ENCODE measurements around the gene PACSIN1.

The PACSIN1 gene

DNA sequence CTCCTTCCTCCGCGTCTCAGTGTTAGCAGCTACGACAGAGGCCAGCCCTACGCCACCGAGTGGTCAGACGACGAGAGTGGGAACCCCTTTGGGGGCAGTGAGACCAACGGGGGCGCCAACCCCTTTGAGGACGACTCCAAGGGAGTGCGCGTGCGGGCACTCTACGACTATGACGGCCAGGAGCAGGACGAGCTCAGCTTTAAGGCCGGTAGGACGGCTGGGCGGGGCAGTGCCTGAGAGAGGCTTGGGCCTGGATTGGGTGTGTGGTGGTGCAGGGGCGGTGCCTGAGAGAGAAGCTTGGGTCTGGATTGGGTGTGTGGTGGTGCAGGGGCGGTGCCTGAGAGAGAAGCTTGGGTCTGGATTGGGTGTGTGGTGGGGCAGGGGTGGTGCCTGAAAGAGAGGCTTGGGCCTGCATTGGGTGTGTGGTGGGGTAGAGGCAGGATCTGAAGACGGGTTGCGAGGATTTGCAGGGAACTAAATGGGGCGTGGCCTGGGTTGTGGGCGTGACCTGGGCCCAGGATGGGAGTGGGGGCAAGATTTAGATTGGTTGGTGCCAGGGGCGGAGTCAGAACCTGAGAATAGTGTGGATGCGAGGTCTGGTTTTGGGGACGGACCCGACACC lies 65.8 kb downstream of the PACSIN1 start:
- H3K4me1 Mint-ChIP-seq (ENCODE audit: low read depth) = peaks cover 7% of the 10 kb centered on the region
- H3K27ac Mint-ChIP-seq = no peak overlapping the region
- H3K27me3 Mint-ChIP-seq = no peaks in the 10 kb centered on the region
- H3K36me3 Mint-ChIP-seq (ENCODE audit: low read depth) = no peaks in the 10 kb centered on the region
- H3K4me3 Mint-ChIP-seq = peak overlapping the region; percentile 3
- no peaks in the 10 kb centered on the region for H3K9me3 Mint-ChIP-seq

DNA sequence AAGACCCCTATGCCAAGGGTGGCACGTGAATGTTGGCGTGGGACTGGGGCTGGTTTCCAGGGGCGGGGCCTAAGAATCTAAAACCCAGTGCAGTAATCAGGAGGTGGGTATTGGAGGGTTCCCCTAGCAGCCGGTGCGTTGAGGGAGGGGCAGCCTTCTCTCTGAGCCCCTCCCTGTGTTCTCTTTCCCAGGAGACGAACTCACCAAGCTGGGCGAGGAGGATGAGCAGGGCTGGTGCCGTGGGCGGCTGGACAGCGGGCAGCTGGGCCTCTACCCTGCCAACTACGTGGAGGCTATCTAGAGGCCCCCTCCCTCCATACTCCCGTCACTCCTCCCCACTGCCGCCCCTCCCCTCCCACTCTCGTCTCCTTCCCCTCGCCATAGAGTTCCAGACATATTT lies 66.4 kb downstream of the PACSIN1 start:
- Mint-ChIP-seq H3K9me3 (no peaks in the 10 kb centered on the region), H3K36me3 (ENCODE audit: low read depth) (no peaks in the 10 kb centered on the region), H3K27me3 (no peaks in the 10 kb centered on the region), H3K27ac (no peak overlapping the region), H3K4me1 (ENCODE audit: low read depth) (peaks cover 6% of the 10 kb centered on the region), H3K4me3 (peak overlapping the region; percentile 3)

- H3K9me3 Mint-ChIP-seq = no peaks in the 10 kb centered on the region
- H3K4me1 Mint-ChIP-seq (ENCODE audit: low read depth) = no peaks in the 10 kb centered on the region
- no peaks in the 10 kb centered on the region for H3K27me3 Mint-ChIP-seq
- H3K27ac Mint-ChIP-seq = no peak overlapping the region
- no peaks in the 10 kb centered on the region for H3K36me3 Mint-ChIP-seq (ENCODE audit: low read depth)
- H3K4me3 Mint-ChIP-seq = no peak overlapping the region
These were observed 68.3 kb downstream of the PACSIN1 start for GRCh38 chr6:34534146-34534545.

DNA sequence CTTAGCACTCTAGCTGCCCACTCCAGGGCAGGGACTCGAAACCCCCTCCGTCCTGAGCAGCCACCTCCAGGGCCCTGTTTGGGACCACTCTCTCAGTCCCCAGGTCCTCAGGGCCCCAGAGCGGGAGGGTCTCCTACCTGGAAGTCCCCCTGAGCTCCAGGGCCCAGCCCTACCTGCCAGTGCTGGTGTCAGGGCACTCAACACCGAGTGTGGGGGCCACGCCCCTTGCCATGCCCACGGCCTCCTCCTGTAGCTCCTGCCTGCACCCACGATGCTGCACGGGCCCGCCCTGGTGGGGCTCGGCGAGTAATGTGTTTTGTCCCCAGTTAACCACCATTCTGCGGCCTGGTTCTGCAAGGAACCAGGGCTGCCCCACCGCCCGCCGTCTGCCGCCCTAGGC lies 68.8 kb downstream of the PACSIN1 start:
- H3K4me3 Mint-ChIP-seq = no peak overlapping the region
- H3K36me3 Mint-ChIP-seq (ENCODE audit: low read depth) = no peaks in the 10 kb centered on the region
- H3K27ac Mint-ChIP-seq = no peak overlapping the region
- H3K4me1 Mint-ChIP-seq (ENCODE audit: low read depth) = no peaks in the 10 kb centered on the region
- H3K9me3 Mint-ChIP-seq = no peaks in the 10 kb centered on the region
- H3K27me3 Mint-ChIP-seq = no peaks in the 10 kb centered on the region

- Mint-ChIP-seq H3K9me3 (no peaks in the 10 kb centered on the region), H3K36me3 (ENCODE audit: low read depth) (no peaks in the 10 kb centered on the region), H3K4me1 (ENCODE audit: low read depth) (no peaks in the 10 kb centered on the region), H3K27ac (no peak overlapping the region), H3K4me3 (no peak overlapping the region), H3K27me3 (no peaks in the 10 kb centered on the region)
These were observed 69.3 kb downstream of the PACSIN1 start for GRCh38 chr6:34535199-34535598.

- Mint-ChIP-seq H3K4me1 (ENCODE audit: low read depth) (no peaks in the 10 kb centered on the region), H3K9me3 (no peaks in the 10 kb centered on the region), H3K4me3 (no peak overlapping the region), H3K27ac (no peak overlapping the region), H3K27me3 (no peaks in the 10 kb centered on the region), H3K36me3 (ENCODE audit: low read depth) (no peaks in the 10 kb centered on the region)
These were observed 69.8 kb downstream of the PACSIN1 start for GRCh38 chr6:34535646-34536045.

- Mint-ChIP-seq H3K4me3 (no peak overlapping the region), H3K9me3 (no peaks in the 10 kb centered on the region), H3K36me3 (ENCODE audit: low read depth) (no peaks in the 10 kb centered on the region), H3K4me1 (ENCODE audit: low read depth) (no peaks in the 10 kb centered on the region), H3K27ac (no peak overlapping the region), H3K27me3 (no peaks in the 10 kb centered on the region)
These were observed 70.5 kb downstream of the PACSIN1 start for GRCh38 chr6:34536251-34536958.

GRCh38 chr6:34536959-34537848 lies 71.3 kb downstream of the PACSIN1 start:
- Mint-ChIP-seq H3K9me3 (no peaks in the 10 kb centered on the region), H3K4me1 (ENCODE audit: low read depth) (no peaks in the 10 kb centered on the region), H3K36me3 (ENCODE audit: low read depth) (no peaks in the 10 kb centered on the region), H3K27me3 (no peaks in the 10 kb centered on the region), H3K4me3 (no peak overlapping the region), H3K27ac (no peak overlapping the region)

DNA sequence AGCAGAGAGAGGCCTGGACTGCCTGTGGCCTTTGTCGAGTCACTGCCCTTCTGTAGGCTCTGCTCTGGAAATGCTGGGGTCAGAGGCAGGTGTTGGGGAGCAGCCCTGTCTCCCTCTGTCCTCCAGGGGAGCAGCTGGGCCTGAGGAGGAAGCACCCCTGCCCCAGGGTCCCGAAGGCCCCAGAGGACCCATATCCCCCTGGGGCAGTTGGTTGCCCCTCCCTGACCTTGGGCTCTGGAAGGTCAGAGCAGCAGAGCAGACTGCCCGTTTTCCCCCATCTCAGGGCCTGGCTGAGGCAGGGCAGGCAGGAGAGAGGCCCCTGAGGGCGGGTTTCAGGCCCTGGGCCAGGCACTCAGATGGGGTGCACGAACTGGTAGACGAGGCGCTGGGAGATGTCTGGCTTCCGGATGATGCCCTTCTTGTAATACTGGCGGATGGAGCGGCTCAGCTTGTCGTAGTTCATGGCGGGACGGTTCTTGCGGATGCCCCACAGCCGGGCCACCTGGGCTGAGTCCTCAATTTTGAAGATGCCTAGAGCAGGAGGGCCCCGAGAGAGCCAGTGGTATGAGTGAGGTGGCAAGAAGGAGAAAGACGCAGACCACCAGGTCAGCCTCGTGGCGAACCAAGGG lies 72.2 kb downstream of the PACSIN1 start:
- H3K27ac Mint-ChIP-seq = no peak overlapping the region
- H3K4me3 Mint-ChIP-seq = no peak overlapping the region
- no peaks in the 10 kb centered on the region for H3K9me3 Mint-ChIP-seq
- H3K27me3 Mint-ChIP-seq = no peaks in the 10 kb centered on the region
- no peaks in the 10 kb centered on the region for H3K4me1 Mint-ChIP-seq (ENCODE audit: low read depth)
- no peaks in the 10 kb centered on the region for H3K36me3 Mint-ChIP-seq (ENCODE audit: low read depth)

DNA sequence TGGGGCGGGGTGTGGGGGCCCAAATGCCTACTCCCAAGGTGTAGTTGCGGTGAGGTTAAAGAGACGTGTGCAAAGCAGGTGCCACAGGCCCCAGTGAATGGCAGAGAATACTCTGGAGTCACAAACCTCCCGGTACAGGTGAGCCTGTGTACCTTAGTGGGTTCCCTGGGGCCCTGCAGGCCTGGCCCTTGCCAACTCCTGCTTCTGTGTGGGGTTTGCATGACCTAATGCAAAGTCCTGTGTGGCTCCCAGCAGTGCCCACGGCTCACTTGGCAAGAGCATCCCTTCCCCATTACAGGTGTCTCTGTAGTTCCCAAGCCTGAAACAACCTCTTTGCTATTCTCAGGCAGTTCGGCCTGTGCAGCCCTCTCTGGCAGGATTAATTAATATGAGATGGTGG lies 72.7 kb downstream of the PACSIN1 start:
- Mint-ChIP-seq H3K36me3 (ENCODE audit: low read depth) (no peaks in the 10 kb centered on the region), H3K27ac (no peak overlapping the region), H3K9me3 (no peaks in the 10 kb centered on the region), H3K4me1 (ENCODE audit: low read depth) (no peaks in the 10 kb centered on the region), H3K27me3 (no peaks in the 10 kb centered on the region), H3K4me3 (no peak overlapping the region)

- Mint-ChIP-seq H3K4me3 (no peak overlapping the region), H3K36me3 (ENCODE audit: low read depth) (no peaks in the 10 kb centered on the region), H3K4me1 (ENCODE audit: low read depth) (no peaks in the 10 kb centered on the region), H3K9me3 (no peaks in the 10 kb centered on the region), H3K27ac (no peak overlapping the region), H3K27me3 (no peaks in the 10 kb centered on the region)
These were observed 73.3 kb downstream of the PACSIN1 start for GRCh38 chr6:34539181-34539580.

- Mint-ChIP-seq H3K4me3 (no peak overlapping the region), H3K9me3 (no peaks in the 10 kb centered on the region), H3K27ac (no peak overlapping the region), H3K4me1 (ENCODE audit: low read depth) (no peaks in the 10 kb centered on the region), H3K36me3 (ENCODE audit: low read depth) (no peaks in the 10 kb centered on the region), H3K27me3 (no peaks in the 10 kb centered on the region)
These were observed 74.3 kb downstream of the PACSIN1 start for GRCh38 chr6:34540222-34540621.

DNA sequence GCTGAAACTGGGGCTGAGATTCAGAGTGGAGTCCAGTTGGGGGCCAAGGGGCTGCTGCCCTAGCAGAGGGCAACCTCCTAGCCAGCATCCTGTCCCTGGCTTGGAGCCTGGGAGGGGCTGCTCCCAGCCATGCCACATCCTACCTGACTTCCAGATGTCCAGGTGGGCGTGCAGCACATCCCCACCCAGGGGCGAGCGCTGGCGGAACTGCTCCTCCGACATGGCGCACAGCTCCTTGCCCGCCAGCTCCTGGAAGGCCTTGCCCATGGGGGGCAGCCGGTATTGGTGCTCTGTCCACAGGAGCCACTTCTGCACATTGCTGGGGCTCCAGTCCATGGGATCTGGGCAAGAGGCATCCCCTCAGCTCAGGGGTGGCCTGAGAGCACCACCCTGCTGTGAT lies 75.0 kb downstream of the PACSIN1 start:
- Mint-ChIP-seq H3K4me1 (ENCODE audit: low read depth) (no peaks in the 10 kb centered on the region), H3K9me3 (no peaks in the 10 kb centered on the region), H3K27ac (no peak overlapping the region), H3K4me3 (no peak overlapping the region), H3K27me3 (no peaks in the 10 kb centered on the region), H3K36me3 (ENCODE audit: low read depth) (no peaks in the 10 kb centered on the region)

DNA sequence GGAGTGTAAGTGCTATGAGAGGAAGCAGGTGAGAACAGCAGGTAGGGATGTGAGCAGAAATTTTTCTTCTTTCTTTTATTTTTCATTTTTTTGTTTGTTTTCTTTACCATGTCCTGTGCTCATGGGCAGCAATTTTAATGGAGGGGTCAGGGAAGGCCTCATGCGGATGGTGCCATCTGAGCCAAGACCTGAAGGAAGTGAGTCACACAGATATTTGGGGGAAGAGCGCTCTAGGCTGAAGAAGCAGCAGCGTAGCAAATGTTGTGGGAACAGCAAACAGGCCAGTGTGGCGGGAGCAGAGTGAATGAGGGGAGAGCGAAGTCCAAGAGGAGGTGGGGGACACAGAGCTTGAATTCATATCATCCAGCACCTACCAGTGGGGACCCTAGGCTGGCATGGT lies 77.5 kb downstream of the PACSIN1 start:
- Mint-ChIP-seq H3K4me3 (no peak overlapping the region), H3K36me3 (ENCODE audit: low read depth) (no peaks in the 10 kb centered on the region), H3K27me3 (no peaks in the 10 kb centered on the region), H3K4me1 (ENCODE audit: low read depth) (no peaks in the 10 kb centered on the region), H3K27ac (no peak overlapping the region), H3K9me3 (no peaks in the 10 kb centered on the region)

- no peak overlapping the region for H3K27ac Mint-ChIP-seq
- no peaks in the 10 kb centered on the region for H3K4me1 Mint-ChIP-seq (ENCODE audit: low read depth)
- no peaks in the 10 kb centered on the region for H3K36me3 Mint-ChIP-seq (ENCODE audit: low read depth)
- H3K27me3 Mint-ChIP-seq = no peaks in the 10 kb centered on the region
- H3K9me3 Mint-ChIP-seq = no peaks in the 10 kb centered on the region
- H3K4me3 Mint-ChIP-seq = no peak overlapping the region
These were observed 78.3 kb downstream of the PACSIN1 start for GRCh38 chr6:34544052-34544604.
